A172 (cell line): ENCODE results near the gene EFR3B. TPM values are rescaled to one million over a fixed set of nuclear protein-coding genes. Genes with fewer than 3 reads are reported as not detected.
"Not testable (repeated sequence)": the region's sequence is repeated elsewhere in the genome, so short reads cannot be mapped to it uniquely, and the experiment has no call there.

Experiments
- DNase-seq: peaks from one replicate; pipeline ENCODE4 v3.0.0-alpha.2; 2015; ENCODE audit warnings: low spot score
- total RNA-seq: library from RNA; depleted of rRNA; stranded (reverse); fragments of >200 nt; shearing (Covaris generic); gene quantifications from 2 replicates; pipeline ENCODE4 v1.2.3, GENCODE V29; 2014

EFR3B gene
- total RNA-seq, 1 experiment from 2014 or later, result 2.2 TPM

GRCh38 chr2:25071966-25072365, 30.1 kb downstream of the EFR3B start:
- no peak for DNase-seq

- DNase-seq, result no peak
Observed at GRCh38 chr2:25072606-25073005, 30.7 kb downstream of the EFR3B start.

GRCh38 chr2:25073025-25073424, 31.1 kb downstream of the EFR3B start:
- no peak for DNase-seq

GRCh38 chr2:25073914-25074313, 32.0 kb downstream of the EFR3B start:
- DNase-seq, result no peak

- no peak for DNase-seq
Observed at GRCh38 chr2:25074826-25075225, 33.0 kb downstream of the EFR3B start.

GRCh38 chr2:25076749-25077148, 34.9 kb downstream of the EFR3B start:
- DNase-seq, result peak; percentile 57

- no peak for DNase-seq
Observed at GRCh38 chr2:25077789-25078169, 35.9 kb downstream of the EFR3B start.

GRCh38 chr2:25078170-25079049, 36.5 kb downstream of the EFR3B start:
- DNase-seq, result peak; percentile 96

- DNase-seq, result no peak
Observed at GRCh38 chr2:25079050-25079635, 37.3 kb downstream of the EFR3B start.

GRCh38 chr2:25081237-25081790, 39.4 kb downstream of the EFR3B start:
- no peak for DNase-seq

GRCh38 chr2:25082002-25082622, 40.2 kb downstream of the EFR3B start:
- DNase-seq, result no peak

- no peak for DNase-seq
Observed at GRCh38 chr2:25085761-25086560, 44.1 kb downstream of the EFR3B start.

GRCh38 chr2:25088817-25089516, 47.1 kb downstream of the EFR3B start:
- DNase-seq, result no peak

- no peak for DNase-seq
Observed at GRCh38 chr2:25089605-25090315, 47.9 kb downstream of the EFR3B start.

- no peak for DNase-seq
Observed at GRCh38 chr2:25090801-25091200, 48.9 kb downstream of the EFR3B start.

GRCh38 chr2:25091265-25091664, 49.4 kb downstream of the EFR3B start:
- no peak for DNase-seq

GRCh38 chr2:25098056-25098455, 56.2 kb downstream of the EFR3B start:
- DNase-seq, result no peak

- peak; percentile 34 for DNase-seq
Observed at GRCh38 chr2:25098670-25099486, 57.0 kb downstream of the EFR3B start.

GRCh38 chr2:25102352-25102751, 60.5 kb downstream of the EFR3B start:
- DNase-seq, result not testable (repeated sequence)
